Sigmoid colon (tissue), 7 donors: ENCODE measurements around the gene TMEM220. TPM values are rescaled to one million over a fixed set of nuclear protein-coding genes. Genes with fewer than 3 reads are reported as not detected.
"Not testable (repeated sequence)": the region's sequence is repeated elsewhere in the genome, so short reads cannot be mapped to it uniquely, and the experiment has no call there.

ENCODE experiments used
- DNase-seq: peaks from one replicate; pipeline ENCODE4 v3.0.0-alpha.2; 2019
- H3K27ac ChIP-seq, 4 donors: fragments of 200-600 bp; sonication (generic); one replicate each; pipeline ENCODE4 v1.5.1; 2016 to 2019; ENCODE audit warnings: mild to moderate bottlenecking in 1 of 4
- H3K27me3 ChIP-seq, 3 donors: fragments of 200-600 bp; sonication (generic); one replicate each; pipeline ENCODE4 v1.5.1; 2019; ENCODE audit warnings: mild to moderate bottlenecking in 1 of 3
- H3K36me3 ChIP-seq, 4 donors: fragments of 200-600 bp; sonication (generic); one replicate each; pipeline ENCODE4 v1.5.1; 2016 to 2019
- H3K4me1 ChIP-seq, 4 donors: fragments of 200-600 bp; sonication (generic); one replicate each; pipeline ENCODE4 v1.5.1; 2017 to 2019
- H3K4me3 ChIP-seq, 4 donors: fragments of 200-600 bp; sonication (generic); one replicate each; pipeline ENCODE4 v1.5.1; 2017 to 2019; ENCODE audit warnings: mild to moderate bottlenecking in 2 of 4, moderate library complexity in 1 of 4
- H3K9me3 ChIP-seq, 4 donors: fragments of 200-600 bp in 3 of 4; sonication (generic) in 3 of 4; one replicate each; pipeline versions ENCODE4 v1.5.1 to v1.6.1; 2013 to 2019
- CTCF ChIP-seq, 4 experiments: fragments of 450-650 bp in 3 of 4; fragments of 200-600 bp in 1 of 4; IDR thresholded peaks; one replicate each; pipeline ENCODE4 v1.5.1; 2016 to 2019; ENCODE audit warnings: antibody characterized with exemption in 4 of 4, mild to moderate bottlenecking in 3 of 4, moderate library complexity in 2 of 4
- EP300 ChIP-seq, 4 donors: sonication (generic); formaldehyde crosslinking; IDR thresholded peaks; one replicate each; pipeline ENCODE4 v1.6.1; 2017; ENCODE audit warnings: antibody characterized with exemption in 4 of 4
- POLR2A ChIP-seq, 2 donors: fragments of 450-650 bp; IDR thresholded peaks; one replicate each; pipeline ENCODE4 v1.6.1; 2016; ENCODE audit warnings: antibody characterized with exemption in 2 of 2, mild to moderate bottlenecking in 2 of 2, moderate library complexity in 2 of 2
- POLR2AphosphoS5 ChIP-seq, 4 donors: sonication (generic); formaldehyde crosslinking; IDR thresholded peaks; one replicate each; pipeline ENCODE4 v1.6.1; 2017; ENCODE audit warnings: antibody characterized with exemption in 4 of 4
- WGBS, 2 donors: extraction: QIAGEN DNeasy Blood & Tissue Kit; methylation state at CpG; one replicate each; pipeline ENCODE4 v1.1.7; 2013; 5-methylcytosine and 5-hydroxymethylcytosine counted together
- intact Hi-C: fragments of 100-400 bp; cut with DNase I; formaldehyde crosslinking; loops from one replicate; pipeline ENCODE4 v1.15.1; 2023
- polyA plus RNA-seq, 3 donors: library from polyadenylated mRNA; stranded (reverse); fragments of 200-250 nt; gene quantifications; one replicate each; pipeline ENCODE4 v1.2.3, GENCODE V29; 2013
- total RNA-seq, 4 donors: library from RNA; depleted of rRNA; stranded (reverse); fragments of >200 nt; gene quantifications; one replicate each; pipeline ENCODE4 v1.1.0, GENCODE V29; 2016
- donor health status: healthy with polysubstance abuse.
- donor health status: Bipolar disorder and iron deficiency.
- donor health status: healthy.

Gene TMEM220
- total and polyA plus RNA-seq, 7 donors, result 8.3 to 22.7 (median 13.2) TPM

GRCh38 chr17:10735821-10736220 lies 6.0 kb upstream of the TMEM220 start:
- no peaks in the 10 kb centered on the region for H3K9me3 ChIP-seq
- no peak for DNase-seq
- H3K36me3 ChIP-seq, result no peaks in the 10 kb centered on the region
- H3K27me3 ChIP-seq, result no peaks in the 10 kb centered on the region
- intact Hi-C loops, result no loop called here
- no peak for TF ChIP-seq POLR2A (IDR thresholded peaks at IDR 0.05)
- no peak for TF ChIP-seq EP300 (IDR thresholded peaks at IDR 0.05)
- no peak for TF ChIP-seq POLR2AphosphoS5 (IDR thresholded peaks at IDR 0.05)
- no peak for TF ChIP-seq CTCF (IDR thresholded peaks at IDR 0.05)
- no peak overlapping the region for H3K27ac ChIP-seq
- H3K4me3 ChIP-seq, result no peak overlapping the region
- 93 to 97% methylated on average over 4 of the region's 4 CpGs for WGBS, 2 donors
- H3K4me1 ChIP-seq, result peaks cover 0 to 6% (median 5%) of the 10 kb centered on the region in 4 donors

- 81 to 88% methylated on average over 2 of the region's 2 CpGs for WGBS, 2 donors
- no peak for TF ChIP-seq POLR2AphosphoS5 (IDR thresholded peaks at IDR 0.05)
- TF ChIP-seq CTCF (IDR thresholded peaks at IDR 0.05), result no peak
- TF ChIP-seq POLR2A (IDR thresholded peaks at IDR 0.05), result no peak
- no peak for TF ChIP-seq EP300 (IDR thresholded peaks at IDR 0.05)
- intact Hi-C loops, result no loop called here
- Histone ChIP-seq H3K4me1 (peaks cover 0 to 11% (median 9%) of the 10 kb centered on the region in 4 donors), H3K36me3 (no peaks in the 10 kb centered on the region), H3K27ac (no peak overlapping the region), H3K4me3 (no peak overlapping the region), H3K9me3 (no peaks in the 10 kb centered on the region), H3K27me3 (no peaks in the 10 kb centered on the region)
- DNase-seq, result peak; percentile 28
Observed at GRCh38 chr17:10735251-10735650, 5.4 kb upstream of the TMEM220 start.

- Histone ChIP-seq H3K36me3 (no peaks in the 10 kb centered on the region), H3K9me3 (no peaks in the 10 kb centered on the region), H3K27me3 (no peaks in the 10 kb centered on the region), H3K4me1 (peaks cover 2 to 17% (median 10%) of the 10 kb centered on the region in 4 donors), H3K4me3 (no peak overlapping the region), H3K27ac (no peak overlapping the region)
- 50 to 84% methylated on average over 3 of the region's 3 CpGs for WGBS, 2 donors
- no peak for TF ChIP-seq POLR2A (IDR thresholded peaks at IDR 0.05)
- TF ChIP-seq EP300 (IDR thresholded peaks at IDR 0.05), result no peak
- TF ChIP-seq CTCF (IDR thresholded peaks at IDR 0.05), result no peak
- TF ChIP-seq POLR2AphosphoS5 (IDR thresholded peaks at IDR 0.05), result no peak
- intact Hi-C loops, result no loop called here
- no peak for DNase-seq
Observed at GRCh38 chr17:10733666-10734065, 3.8 kb upstream of the TMEM220 start.

- H3K4me3 ChIP-seq, H3K27ac ChIP-seq, H3K9me3 ChIP-seq, intact Hi-C loops, H3K27me3 ChIP-seq, DNase-seq, H3K36me3 ChIP-seq: not testable (repeated sequence)
- 84 to 88% methylated on average over 6 of the region's 6 CpGs for WGBS, 2 donors
- H3K4me1 ChIP-seq, result peaks cover 2 to 17% (median 10%) of the 10 kb centered on the region in 4 donors
Observed at GRCh38 chr17:10732121-10732520, 2.3 kb upstream of the TMEM220 start.

GRCh38 chr17:10731408-10731879 lies 1.6 kb upstream of the TMEM220 start:
- peaks cover 2 to 17% (median 10%) of the 10 kb centered on the region in 4 donors for H3K4me1 ChIP-seq
- H3K27me3 ChIP-seq, result no peaks in the 10 kb centered on the region
- DNase-seq, result no peak
- peak overlapping the region in 1 of 4 donors; percentile 81 for H3K4me3 ChIP-seq
- H3K36me3 ChIP-seq, result peaks cover 0 to 4% (median 1%) of the 10 kb centered on the region in 4 donors
- WGBS, 2 donors, result 68 to 88% methylated on average over 6 of the region's 6 CpGs
- no peak for TF ChIP-seq EP300 (IDR thresholded peaks at IDR 0.05)
- no peak for TF ChIP-seq POLR2A (IDR thresholded peaks at IDR 0.05)
- no peak for TF ChIP-seq POLR2AphosphoS5 (IDR thresholded peaks at IDR 0.05)
- TF ChIP-seq CTCF (IDR thresholded peaks at IDR 0.05), result no peak
- H3K27ac ChIP-seq, result peak overlapping the region in 3 of 4 donors; percentile 28 to 96 (median 95)
- intact Hi-C loops, result no loop called here
- no peaks in the 10 kb centered on the region for H3K9me3 ChIP-seq

GRCh38 chr17:10730247-10730646 lies 424 bp upstream of the TMEM220 start:
- Histone ChIP-seq H3K4me3 (peak overlapping the region; percentile 57 to 81 (median 73)), H3K4me1 (peaks cover 2 to 17% (median 10%) of the 10 kb centered on the region in 4 donors), H3K27ac (peak overlapping the region; percentile 87 to 96 (median 95)), H3K36me3 (peaks cover 0 to 15% (median 3%) of the 10 kb centered on the region in 4 donors)
- DNase-seq, H3K27me3 ChIP-seq, intact Hi-C loops, H3K9me3 ChIP-seq: not testable (repeated sequence)
- 9 to 11% methylated on average over 15 of the region's 15 CpGs for WGBS, 2 donors
